Mesendoderm (in vitro differentiated cells): Measurements from ENCODE around the gene OR2B6. TPM values are rescaled to one million over a fixed set of nuclear protein-coding genes. Genes with fewer than 3 reads are reported as not detected.
"Not testable (repeated sequence)": the region's sequence is repeated elsewhere in the genome, so short reads cannot be mapped to it uniquely, and the experiment has no call there.

Experiments
- DNase-seq: peaks from one replicate; pipeline ENCODE4 v3.0.0; 2013
- H2AK5ac ChIP-seq: 2 replicates; pipeline ENCODE4 v1.6.1; 2013; ENCODE audit warnings: low read length, inconsistent platforms
- H2BK120ac ChIP-seq: 2 replicates; pipeline ENCODE4 v1.6.1; 2013; ENCODE audit warnings: low read depth, mild to moderate bottlenecking, low read length, moderate library complexity, mixed read lengths
- H2BK15ac ChIP-seq: replicated peaks from 2 replicates; pipeline ENCODE4 v1.6.1; 2013; ENCODE audit warnings: low read depth, mild to moderate bottlenecking, moderate library complexity
- H2BK5ac ChIP-seq: 2 replicates; pipeline ENCODE4 v1.6.1; 2013; ENCODE audit warnings: low read length, inconsistent platforms
- H3K18ac ChIP-seq: 2 replicates; pipeline ENCODE4 v1.6.1; 2013; ENCODE audit warnings: mild to moderate bottlenecking, low read length, mixed read lengths
- H3K23ac ChIP-seq: one replicate; pipeline ENCODE4 v1.6.1; 2013; ENCODE audit warnings: low read length
- H3K27ac ChIP-seq: 2 replicates; pipeline ENCODE4 v1.5.1; 2013; ENCODE audit warnings: low read depth, mild to moderate bottlenecking, inconsistent platforms, low read length, moderate library complexity
- H3K27me3 ChIP-seq: 2 replicates; pipeline ENCODE4 v1.6.1; 2013; ENCODE audit warnings: low read length, control low read depth, mild to moderate bottlenecking, inconsistent platforms; ENCODE audit not compliant: insufficient read depth, poor library complexity
- H3K36me3 ChIP-seq: 2 replicates; pipeline ENCODE4 v1.6.1; 2013; ENCODE audit warnings: low read length, inconsistent platforms; ENCODE audit not compliant: control insufficient read depth, insufficient read depth
- H3K4ac ChIP-seq: one replicate; pipeline ENCODE4 v1.6.1; 2013; ENCODE audit warnings: low read depth, mild to moderate bottlenecking, low read length, moderate library complexity
- H3K4me1 ChIP-seq: 2 replicates; pipeline ENCODE4 v1.6.1; 2013; ENCODE audit warnings: low read depth, low read length, inconsistent platforms; ENCODE audit not compliant: control insufficient read depth
- H3K4me2 ChIP-seq: 2 replicates; pipeline ENCODE4 v1.6.1; 2013; ENCODE audit warnings: low read length
- H3K4me3 ChIP-seq: 2 replicates; pipeline ENCODE4 v1.5.1; 2013; ENCODE audit warnings: mild to moderate bottlenecking, low read length
- H3K56ac ChIP-seq: one replicate; pipeline ENCODE4 v1.6.1; 2013; ENCODE audit warnings: low read length
- H3K79me1 ChIP-seq: 2 replicates; pipeline ENCODE4 v1.6.1; 2013; ENCODE audit warnings: low read length, inconsistent platforms
- H3K79me2 ChIP-seq: 2 replicates; pipeline ENCODE4 v1.6.1; 2013; ENCODE audit warnings: mild to moderate bottlenecking, low read length; ENCODE audit not compliant: control insufficient read depth, insufficient read depth
- H3K9ac ChIP-seq: 2 replicates; pipeline ENCODE4 v1.6.1; 2013; ENCODE audit warnings: low read length, inconsistent platforms
- H4K5ac ChIP-seq: one replicate; pipeline ENCODE4 v1.6.1; 2013; ENCODE audit warnings: low read length
- H4K8ac ChIP-seq: one replicate; pipeline ENCODE4 v1.6.1; 2013; ENCODE audit warnings: low read depth, mild to moderate bottlenecking, control low read depth, low read length, moderate library complexity
- WGBS: extraction: QIAGEN DNeasy Blood & Tissue Kit; methylation state at CpG from one replicate; pipeline ENCODE4 v1.1.7; 2013; ENCODE audit warnings: low lambda C conversion rate, missing lambda C conversion rate; ENCODE audit not compliant: insufficient coverage; ENCODE audit errors: extremely low coverage; 5-methylcytosine and 5-hydroxymethylcytosine counted together
- polyA plus RNA-seq, 2 experiments: library from polyadenylated mRNA; stranded (reverse); fragments of 200-250 nt; gene quantifications; one replicate each; pipeline ENCODE4 v1.2.3, GENCODE V29; 2013

The OR2B6 gene
- polyA plus RNA-seq (2013, experiment 1 of 2): 0.08 TPM
- 0.20 TPM for polyA plus RNA-seq (2013, experiment 2 of 2)

GRCh38 chr6:27956941-27957340 lies at the start of gene OR2B6:
OR2B6 (plus strand) TSS chr6:27957241; CDS start chr6:27957241, 0 bp downstream.
- no peak within 1 kb of the TSS for H3K56ac ChIP-seq
- no peaks in the 10 kb centered on the region for H3K27me3 ChIP-seq
- no peak within 1 kb of the TSS for H3K4me2 ChIP-seq
- H2BK15ac ChIP-seq: no peak within 1 kb of the TSS
- H3K4me3 ChIP-seq: no peak within 1 kb of the TSS
- no peaks in the 10 kb centered on the region for H3K4me1 ChIP-seq
- H4K8ac ChIP-seq: no peak within 1 kb of the TSS
- H2BK120ac ChIP-seq: no peak within 1 kb of the TSS
- no peak within 1 kb of the TSS for H3K9ac ChIP-seq
- no peak within 1 kb of the TSS for H3K18ac ChIP-seq
- no peaks in the 10 kb centered on the region for H3K36me3 ChIP-seq
- H2BK5ac ChIP-seq: no peak within 1 kb of the TSS
- no CpG with 5 or more reads among the region's 1 CpG for WGBS
- no peak within 1 kb of the TSS for H2AK5ac ChIP-seq
- DNase-seq: no peak
- H4K5ac ChIP-seq: no peak within 1 kb of the TSS
- no peak within 1 kb of the TSS for H3K4ac ChIP-seq
- H3K27ac ChIP-seq: no peak within 1 kb of the TSS
- no peaks in the 10 kb centered on the region for H3K79me2 ChIP-seq
- H3K23ac ChIP-seq: no peak within 1 kb of the TSS
- no peaks in the 10 kb centered on the region for H3K79me1 ChIP-seq

GRCh38 chr6:27908017-27908416 lies 49.0 kb upstream of the OR2B6 start:
- Histone ChIP-seq H3K79me2 (no peaks in the 10 kb centered on the region), H3K4me1 (no peaks in the 10 kb centered on the region), H3K27ac (no peak overlapping the region), H3K4ac (no peak overlapping the region), H2BK5ac (no peak overlapping the region), H2BK120ac (no peak overlapping the region), H3K4me3 (no peak overlapping the region), H3K79me1 (no peaks in the 10 kb centered on the region), H3K23ac (no peak overlapping the region), H3K56ac (no peak overlapping the region), H4K8ac (no peak overlapping the region), H2AK5ac (no peak overlapping the region), H2BK15ac (no peak overlapping the region), H3K18ac (no peak overlapping the region), H3K9ac (no peak overlapping the region), H4K5ac (no peak overlapping the region), H3K36me3 (no peaks in the 10 kb centered on the region), H3K4me2 (no peak overlapping the region), H3K27me3 (no peaks in the 10 kb centered on the region)
- WGBS: no CpG with 5 or more reads among the region's 1 CpG
- no peak for DNase-seq

- Histone ChIP-seq H2BK120ac (no peak within 1 kb of the TSS), H3K79me1 (no peaks in the 10 kb centered on the region), H2BK15ac (no peak within 1 kb of the TSS), H3K79me2 (no peaks in the 10 kb centered on the region), H4K8ac (no peak within 1 kb of the TSS), H3K4me3 (no peak within 1 kb of the TSS), H3K9ac (no peak within 1 kb of the TSS), H3K18ac (no peak within 1 kb of the TSS), H2AK5ac (no peak within 1 kb of the TSS), H3K4me1 (no peaks in the 10 kb centered on the region), H3K56ac (no peak within 1 kb of the TSS), H3K4ac (no peak within 1 kb of the TSS), H3K36me3 (no peaks in the 10 kb centered on the region), H2BK5ac (no peak within 1 kb of the TSS), H3K23ac (no peak within 1 kb of the TSS), H4K5ac (no peak within 1 kb of the TSS), H3K27ac (no peak within 1 kb of the TSS), H3K27me3 (no peaks in the 10 kb centered on the region), H3K4me2 (no peak within 1 kb of the TSS)
- DNase-seq: no peak
- no CpG with 5 or more reads among the region's 2 CpGs for WGBS
Measured at GRCh38 chr6:27911956-27912446, 45.0 kb upstream of the OR2B6 start, which contains the start of gene OR2B2. OR2B2 (minus strand) TSS chr6:27912396; CDS start chr6:27912319, 77 bp downstream.

- no peak overlapping the region for H3K4ac ChIP-seq
- no peak overlapping the region for H4K8ac ChIP-seq
- H2AK5ac ChIP-seq: no peak overlapping the region
- H3K27ac ChIP-seq: no peak overlapping the region
- DNase-seq: no peak
- no peaks in the 10 kb centered on the region for H3K79me1 ChIP-seq
- no peak overlapping the region for H3K18ac ChIP-seq
- H4K5ac ChIP-seq: no peak overlapping the region
- no peaks in the 10 kb centered on the region for H3K79me2 ChIP-seq
- H3K4me2 ChIP-seq: no peak overlapping the region
- H3K36me3 ChIP-seq: no peaks in the 10 kb centered on the region
- H3K23ac ChIP-seq: no peak overlapping the region
- H2BK15ac ChIP-seq: no peak overlapping the region
- H3K9ac ChIP-seq: no peak overlapping the region
- no peak overlapping the region for H3K56ac ChIP-seq
- H2BK120ac ChIP-seq: no peak overlapping the region
- no peaks in the 10 kb centered on the region for H3K27me3 ChIP-seq
- H3K4me3 ChIP-seq: no peak overlapping the region
- H3K4me1 ChIP-seq: no peaks in the 10 kb centered on the region
- no peak overlapping the region for H2BK5ac ChIP-seq
Measured at GRCh38 chr6:27922949-27923348, 34.1 kb upstream of the OR2B6 start.

- H2BK120ac ChIP-seq: no peak overlapping the region
- H3K4me1 ChIP-seq: no peaks in the 10 kb centered on the region
- DNase-seq: no peak
- no peaks in the 10 kb centered on the region for H3K79me2 ChIP-seq
- H3K79me1 ChIP-seq: no peaks in the 10 kb centered on the region
- no peak overlapping the region for H2BK5ac ChIP-seq
- H3K56ac ChIP-seq: no peak overlapping the region
- H3K27me3 ChIP-seq: no peaks in the 10 kb centered on the region
- no peak overlapping the region for H4K5ac ChIP-seq
- H3K4me3 ChIP-seq: no peak overlapping the region
- H3K23ac ChIP-seq: no peak overlapping the region
- no peak overlapping the region for H3K4ac ChIP-seq
- no peak overlapping the region for H2AK5ac ChIP-seq
- no peak overlapping the region for H2BK15ac ChIP-seq
- no CpG with 5 or more reads among the region's 6 CpGs for WGBS
- H3K18ac ChIP-seq: no peak overlapping the region
- no peak overlapping the region for H4K8ac ChIP-seq
- no peak overlapping the region for H3K27ac ChIP-seq
- H3K9ac ChIP-seq: no peak overlapping the region
- H3K36me3 ChIP-seq: no peaks in the 10 kb centered on the region
- no peak overlapping the region for H3K4me2 ChIP-seq
Measured at GRCh38 chr6:27924179-27924578, 32.9 kb upstream of the OR2B6 start.

GRCh38 chr6:27928041-27928440 lies 29.0 kb upstream of the OR2B6 start:
- H3K4me1 ChIP-seq, H2BK15ac ChIP-seq, H3K4ac ChIP-seq, H4K5ac ChIP-seq, H3K9ac ChIP-seq, H2AK5ac ChIP-seq, H2BK5ac ChIP-seq, H3K79me1 ChIP-seq, DNase-seq, H2BK120ac ChIP-seq, H3K27me3 ChIP-seq, H3K18ac ChIP-seq, H3K23ac ChIP-seq, H3K4me3 ChIP-seq, H3K27ac ChIP-seq, H3K79me2 ChIP-seq, H4K8ac ChIP-seq, H3K36me3 ChIP-seq, H3K56ac ChIP-seq, H3K4me2 ChIP-seq: not testable (repeated sequence)
- WGBS: no CpG with 5 or more reads among the region's 2 CpGs
